ENCODE data around the gene SLC19A2. TPM values are rescaled to one million over a fixed set of nuclear protein-coding genes. Genes with fewer than 3 reads are reported as not detected.

The SLC19A2 gene
- polyA plus RNA-seq, 1 donor from 2014 or later, result 45.8 TPM

GRCh38 chr1:169475806-169476387 is 9.8 kb downstream of the SLC19A2 start:
- H3K9me3 ChIP-seq (ENCODE audit: low read length), result no peaks in the 10 kb centered on the region
- peaks cover 7% of the 10 kb centered on the region for H3K36me3 ChIP-seq (ENCODE audit: insufficient read depth, low read length)
- no peaks in the 10 kb centered on the region for H3K9me2 ChIP-seq (ENCODE audit: insufficient read depth, low read length)
- no peaks in the 10 kb centered on the region for H3K79me2 ChIP-seq (replicated peaks; ENCODE audit: insufficient read depth, low read length)
- no peak for TF ChIP-seq SMC3 (conservative IDR thresholded peaks at IDR 0.05; ENCODE audit: poor library complexity)
- TF ChIP-seq POLR2AphosphoS5 (IDR thresholded peaks at IDR 0.05), result no peak
- no peak for TF ChIP-seq CTCF (IDR thresholded peaks at IDR 0.05; ENCODE audit: poor library complexity, severe bottlenecking)
- no peak for TF ChIP-seq TAF1 (IDR thresholded peaks at IDR 0.05; ENCODE audit: low read depth)
- TF ChIP-seq, protein P1, sequence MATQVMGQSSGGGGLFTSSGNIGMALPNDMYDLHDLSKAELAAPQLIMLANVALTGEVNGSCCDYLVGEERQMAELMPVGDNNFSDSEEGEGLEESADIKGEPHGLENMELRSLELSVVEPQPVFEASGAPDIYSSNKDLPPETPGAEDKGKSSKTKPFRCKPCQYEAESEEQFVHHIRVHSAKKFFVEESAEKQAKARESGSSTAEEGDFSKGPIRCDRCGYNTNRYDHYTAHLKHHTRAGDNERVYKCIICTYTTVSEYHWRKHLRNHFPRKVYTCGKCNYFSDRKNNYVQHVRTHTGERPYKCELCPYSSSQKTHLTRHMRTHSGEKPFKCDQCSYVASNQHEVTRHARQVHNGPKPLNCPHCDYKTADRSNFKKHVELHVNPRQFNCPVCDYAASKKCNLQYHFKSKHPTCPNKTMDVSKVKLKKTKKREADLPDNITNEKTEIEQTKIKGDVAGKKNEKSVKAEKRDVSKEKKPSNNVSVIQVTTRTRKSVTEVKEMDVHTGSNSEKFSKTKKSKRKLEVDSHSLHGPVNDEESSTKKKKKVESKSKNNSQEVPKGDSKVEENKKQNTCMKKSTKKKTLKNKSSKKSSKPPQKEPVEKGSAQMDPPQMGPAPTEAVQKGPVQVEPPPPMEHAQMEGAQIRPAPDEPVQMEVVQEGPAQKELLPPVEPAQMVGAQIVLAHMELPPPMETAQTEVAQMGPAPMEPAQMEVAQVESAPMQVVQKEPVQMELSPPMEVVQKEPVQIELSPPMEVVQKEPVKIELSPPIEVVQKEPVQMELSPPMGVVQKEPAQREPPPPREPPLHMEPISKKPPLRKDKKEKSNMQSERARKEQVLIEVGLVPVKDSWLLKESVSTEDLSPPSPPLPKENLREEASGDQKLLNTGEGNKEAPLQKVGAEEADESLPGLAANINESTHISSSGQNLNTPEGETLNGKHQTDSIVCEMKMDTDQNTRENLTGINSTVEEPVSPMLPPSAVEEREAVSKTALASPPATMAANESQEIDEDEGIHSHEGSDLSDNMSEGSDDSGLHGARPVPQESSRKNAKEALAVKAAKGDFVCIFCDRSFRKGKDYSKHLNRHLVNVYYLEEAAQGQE (IDR thresholded peaks at IDR 0.05; ENCODE audit: borderline replicate concordance), result no peak
- no peak for TF ChIP-seq RAD21 (conservative IDR thresholded peaks at IDR 0.05)
- TF ChIP-seq EP300 (conservative IDR thresholded peaks at IDR 0.05; ENCODE audit: poor library complexity, severe bottlenecking), result no peak
- no peak for TF ChIP-seq EZH2 (IDR thresholded peaks at IDR 0.05; ENCODE audit: borderline replicate concordance, insufficient read depth, low read length, poor library complexity, severe bottlenecking)
- no peak for TF ChIP-seq MXI1 (conservative IDR thresholded peaks at IDR 0.05; ENCODE audit: poor library complexity, severe bottlenecking)
- H3K27ac ChIP-seq (ENCODE audit: low read length), result no peak overlapping the region
- H3K27me3 ChIP-seq (ENCODE audit: insufficient read depth, low read depth, low read length), result no peaks in the 10 kb centered on the region
- H3K4me3 ChIP-seq (ENCODE audit: low read length), result no peak overlapping the region
- no peak overlapping the region for H3K9ac ChIP-seq (ENCODE audit: low read length)
- H4K20me1 ChIP-seq (ENCODE audit: insufficient read depth), result no peaks in the 10 kb centered on the region
- no peak overlapping the region for H2AFZ ChIP-seq (ENCODE audit: low read depth, low read length)
- H3F3A ChIP-seq (ENCODE audit: insufficient read depth, low read length, poor library complexity, severe bottlenecking), result no peaks in the 10 kb centered on the region
- H3K4me2 ChIP-seq (ENCODE audit: low read length), result no peak overlapping the region

DNA sequence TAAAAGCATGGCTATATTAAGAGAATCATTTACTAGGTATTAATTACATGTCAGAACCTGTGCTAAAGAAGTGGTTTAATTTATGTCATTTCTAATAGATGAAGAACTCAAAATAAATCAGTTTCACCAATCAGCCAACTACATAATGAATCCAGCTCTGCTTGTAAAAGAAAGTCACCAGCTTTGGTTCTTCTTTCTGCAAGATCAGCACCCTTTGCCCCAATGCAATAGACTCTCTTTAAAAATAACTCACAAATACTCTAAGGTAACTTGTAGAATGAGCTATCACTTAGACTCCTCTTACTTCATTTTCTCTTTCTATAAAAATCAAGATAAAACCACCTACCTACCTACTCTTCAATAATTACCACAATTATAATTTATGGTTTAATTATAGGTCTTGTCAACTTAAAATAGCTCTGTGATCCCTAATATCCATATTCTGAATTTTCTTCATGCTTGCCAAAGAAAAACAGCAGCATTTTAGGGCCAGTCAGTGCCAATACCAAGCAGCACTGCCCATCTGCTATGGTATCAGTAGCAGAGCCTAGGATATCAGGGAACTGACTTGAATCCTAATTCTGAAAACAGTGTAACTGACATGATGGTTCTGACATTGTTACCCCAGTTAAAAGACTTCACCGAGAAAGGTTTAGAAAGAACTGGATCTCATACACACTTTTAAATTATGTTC is 11.3 kb downstream of the SLC19A2 start:
- no peaks in the 10 kb centered on the region for H3K9me2 ChIP-seq (ENCODE audit: insufficient read depth, low read length)
- no peaks in the 10 kb centered on the region for H3K79me2 ChIP-seq (replicated peaks; ENCODE audit: insufficient read depth, low read length)
- H3F3A ChIP-seq (ENCODE audit: insufficient read depth, low read length, poor library complexity, severe bottlenecking), result no peaks in the 10 kb centered on the region
- no peak overlapping the region for H3K4me2 ChIP-seq (ENCODE audit: low read length)
- TF ChIP-seq MXI1 (conservative IDR thresholded peaks at IDR 0.05; ENCODE audit: poor library complexity, severe bottlenecking) (no peak), CTCF (IDR thresholded peaks at IDR 0.05; ENCODE audit: poor library complexity, severe bottlenecking) (no peak), EP300 (conservative IDR thresholded peaks at IDR 0.05; ENCODE audit: poor library complexity, severe bottlenecking) (no peak), POLR2AphosphoS5 (IDR thresholded peaks at IDR 0.05) (no peak), EZH2 (IDR thresholded peaks at IDR 0.05; ENCODE audit: borderline replicate concordance, insufficient read depth, low read length, poor library complexity, severe bottlenecking) (no peak), RAD21 (conservative IDR thresholded peaks at IDR 0.05) (no peak), TAF1 (IDR thresholded peaks at IDR 0.05; ENCODE audit: low read depth) (no peak), SMC3 (conservative IDR thresholded peaks at IDR 0.05; ENCODE audit: poor library complexity) (no peak)
- TF ChIP-seq, protein P1 (IDR thresholded peaks at IDR 0.05; ENCODE audit: borderline replicate concordance), result no peak
- H3K4me3 ChIP-seq (ENCODE audit: low read length), result no peak overlapping the region
- peaks cover 7% of the 10 kb centered on the region for H3K36me3 ChIP-seq (ENCODE audit: insufficient read depth, low read length)
- no peak overlapping the region for H3K9ac ChIP-seq (ENCODE audit: low read length)
- no peak overlapping the region for H3K27ac ChIP-seq (ENCODE audit: low read length)
- no peaks in the 10 kb centered on the region for H4K20me1 ChIP-seq (ENCODE audit: insufficient read depth)
- no peaks in the 10 kb centered on the region for H3K9me3 ChIP-seq (ENCODE audit: low read length)
- H2AFZ ChIP-seq (ENCODE audit: low read depth, low read length), result no peak overlapping the region
- no peaks in the 10 kb centered on the region for H3K27me3 ChIP-seq (ENCODE audit: insufficient read depth, low read depth, low read length)
